AG20443 (cell line): ENCODE results near the gene TLR3.
A peak's percentile ranks its signal among the peaks of the same experiment; 100 is the strongest.
"Not testable (repeated sequence)": the region's sequence is repeated elsewhere in the genome, so short reads cannot be mapped to it uniquely, and the experiment has no call there.

Source experiments
- DNase-seq: peaks from one replicate; pipeline ENCODE4 v3.0.0; 2012; ENCODE audit warnings: low spot score, mixed read lengths

TLR3 gene

GRCh38 chr4:186068581-186069348 is at the start of gene TLR3:
Gene TLR3, plus strand, starts transcription at chr4:186069156. Its CDS starts 7,464 bp downstream, at chr4:186076620.
- peak; percentile 25 for DNase-seq

- no peak for DNase-seq
Observed at GRCh38 chr4:186019269-186019668, 49.7 kb upstream of the TLR3 start.

- no peak for DNase-seq
Observed at GRCh38 chr4:186020106-186020792, 48.7 kb upstream of the TLR3 start.

- DNase-seq, result no peak
Observed at GRCh38 chr4:186020793-186021407, 48.1 kb upstream of the TLR3 start.

- DNase-seq, result peak; percentile 75
Observed at GRCh38 chr4:186021461-186022167, 47.3 kb upstream of the TLR3 start.

- no peak for DNase-seq
Observed at GRCh38 chr4:186023975-186024374, 45.0 kb upstream of the TLR3 start.

- no peak for DNase-seq
Observed at GRCh38 chr4:186024637-186025407, 44.1 kb upstream of the TLR3 start.

- DNase-seq, result no peak
Observed at GRCh38 chr4:186025408-186025690, 43.6 kb upstream of the TLR3 start.

- DNase-seq, result no peak
Observed at GRCh38 chr4:186027405-186027804, 41.6 kb upstream of the TLR3 start.

GRCh38 chr4:186029571-186030398 is 39.2 kb upstream of the TLR3 start:
- peak; percentile 57 for DNase-seq

GRCh38 chr4:186030399-186030775 is 38.6 kb upstream of the TLR3 start:
- no peak for DNase-seq

GRCh38 chr4:186030795-186031194 is 38.2 kb upstream of the TLR3 start:
- no peak for DNase-seq

GRCh38 chr4:186032259-186032658 is 36.7 kb upstream of the TLR3 start:
- no peak for DNase-seq

GRCh38 chr4:186033027-186033426 is 35.9 kb upstream of the TLR3 start:
- no peak for DNase-seq

GRCh38 chr4:186034613-186035012 is 34.3 kb upstream of the TLR3 start:
- DNase-seq, result not testable (repeated sequence)

- DNase-seq, result no peak
Observed at GRCh38 chr4:186036976-186037581, 31.9 kb upstream of the TLR3 start.

- peak; percentile 85 for DNase-seq
Observed at GRCh38 chr4:186037692-186038658, 31.0 kb upstream of the TLR3 start.

- no peak for DNase-seq
Observed at GRCh38 chr4:186039697-186040096, 29.3 kb upstream of the TLR3 start.

GRCh38 chr4:186040316-186040715 is 28.6 kb upstream of the TLR3 start:
- DNase-seq, result no peak
